22Rv1 (cell line): ENCODE results near the gene GLYATL2.

ENCODE experiments used
- H3K27ac ChIP-seq: fragments of 450-650 bp; 2 replicates; pipeline ENCODE4 v1.5.1; 2017
- CTCF ChIP-seq: fragments of 450-650 bp; IDR thresholded peaks from 2 replicates; pipeline ENCODE4 v1.5.1; 2017; ENCODE audit warnings: mild to moderate bottlenecking
- ZFX ChIP-seq: fragments of 450-650 bp; IDR thresholded peaks from 2 replicates; pipeline ENCODE4 v1.6.1; 2017; ENCODE audit warnings: antibody characterized with exemption, borderline replicate concordance

Gene GLYATL2

DNA sequence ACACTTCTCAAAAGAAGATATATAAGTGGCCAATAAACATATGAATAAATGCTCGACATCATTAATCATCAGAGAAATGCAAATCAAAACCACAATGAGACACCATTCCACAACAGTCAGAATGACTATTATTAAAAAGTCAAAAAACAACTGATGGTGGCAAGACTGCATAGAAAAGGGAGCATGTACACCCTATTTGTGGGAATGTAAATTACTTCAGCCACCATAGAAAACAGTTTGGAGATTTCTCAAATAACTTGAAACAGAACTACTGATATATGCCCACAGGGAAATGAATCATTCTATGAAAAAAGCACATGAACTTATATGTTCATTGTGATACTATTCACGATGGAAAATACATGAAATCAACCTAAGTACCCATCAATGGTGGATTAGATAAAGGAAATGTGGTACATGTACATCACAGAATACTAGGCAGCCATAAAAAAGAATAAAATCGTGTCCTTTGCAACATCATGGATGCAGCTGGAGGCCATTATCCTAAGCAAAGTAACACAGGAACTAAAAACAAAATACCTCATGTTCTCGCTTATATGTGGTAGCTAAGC is 42.4 kb downstream of the GLYATL2 start:
- H3K27ac ChIP-seq: no peak overlapping the region
- no peak for TF ChIP-seq CTCF
- TF ChIP-seq ZFX: no peak

- no peak overlapping the region for H3K27ac ChIP-seq
- no peak for TF ChIP-seq CTCF
- no peak for TF ChIP-seq ZFX
Measured at GRCh38 chr11:58801302-58801701, 43.2 kb downstream of the GLYATL2 start.

- TF ChIP-seq ZFX (no peak), CTCF (no peak)
- no peak overlapping the region for H3K27ac ChIP-seq
Measured at GRCh38 chr11:58796333-58796732, 48.2 kb downstream of the GLYATL2 start.

GRCh38 chr11:58788355-58789023 is 56.0 kb downstream of the GLYATL2 start:
- H3K27ac ChIP-seq: no peak overlapping the region
- TF ChIP-seq CTCF (peak; percentile 82), ZFX (no peak)

- TF ChIP-seq ZFX: no peak
- no peak for TF ChIP-seq CTCF
- H3K27ac ChIP-seq: no peak overlapping the region
Measured at GRCh38 chr11:58787903-58788302, 56.6 kb downstream of the GLYATL2 start.

- no peak for TF ChIP-seq CTCF
- H3K27ac ChIP-seq: no peak overlapping the region
Measured at GRCh38 chr11:58786693-58787092, 57.8 kb downstream of the GLYATL2 start.

- TF ChIP-seq CTCF (no peak; the same call in 1 of the 2 replicates), ZFX (no peak)
- no peak overlapping the region for H3K27ac ChIP-seq
Measured at GRCh38 chr11:58784995-58785394, 59.5 kb downstream of the GLYATL2 start.
